Activated effector memory CD4-positive, alpha-beta T cell treated with Interleukin-2 at 50 U/mL for 16 hours (primary cell): ENCODE data around the gene PPM1H.
A peak's percentile ranks its signal among the peaks of the same experiment; 100 is the strongest.
"Not testable (repeated sequence)": the region's sequence is repeated elsewhere in the genome, so short reads cannot be mapped to it uniquely, and the experiment has no call there.

Experiments used
- DNase-seq: peaks from one replicate; pipeline ENCODE4 v3.0.0-alpha.2; 2020

Gene PPM1H

GRCh38 chr12:62832027-62832426 is 102.9 kb downstream of the PPM1H start:
- no peak for DNase-seq

GRCh38 chr12:62827855-62828254 is 107.1 kb downstream of the PPM1H start:
- DNase-seq: no peak

- no peak for DNase-seq
These were observed 107.9 kb downstream of the PPM1H start for GRCh38 chr12:62827042-62827441.

- DNase-seq: no peak
These were observed 117.2 kb downstream of the PPM1H start for GRCh38 chr12:62817556-62818271.

GRCh38 chr12:62814243-62814642 is 120.7 kb downstream of the PPM1H start:
- no peak for DNase-seq

- DNase-seq: no peak
These were observed 121.7 kb downstream of the PPM1H start for GRCh38 chr12:62813031-62813829.

- DNase-seq: not testable (repeated sequence)
These were observed 123.5 kb downstream of the PPM1H start for GRCh38 chr12:62811481-62811880.

GRCh38 chr12:62808166-62808879 is 126.6 kb downstream of the PPM1H start:
- DNase-seq: no peak

- no peak for DNase-seq
These were observed 128.1 kb downstream of the PPM1H start for GRCh38 chr12:62806893-62807292.

GRCh38 chr12:62806244-62806836 is 128.6 kb downstream of the PPM1H start:
- no peak for DNase-seq

GRCh38 chr12:62805517-62805916 is 129.4 kb downstream of the PPM1H start:
- DNase-seq: no peak

- no peak for DNase-seq
These were observed 131.2 kb downstream of the PPM1H start for GRCh38 chr12:62803756-62804155.

GRCh38 chr12:62802984-62803383 is 132.0 kb downstream of the PPM1H start:
- no peak for DNase-seq

- DNase-seq: no peak
These were observed 132.6 kb downstream of the PPM1H start for GRCh38 chr12:62802321-62802720.

- DNase-seq: no peak
These were observed 133.2 kb downstream of the PPM1H start for GRCh38 chr12:62801796-62802195.

GRCh38 chr12:62800707-62801400 is 134.1 kb downstream of the PPM1H start:
- no peak for DNase-seq

- DNase-seq: no peak
These were observed 135.1 kb downstream of the PPM1H start for GRCh38 chr12:62799766-62800406.

- DNase-seq: peak; percentile 7
These were observed 135.7 kb downstream of the PPM1H start for GRCh38 chr12:62799126-62799736.

- no peak for DNase-seq
These were observed 140.7 kb downstream of the PPM1H start for GRCh38 chr12:62794218-62794583.

GRCh38 chr12:62793256-62794217 is 141.4 kb downstream of the PPM1H start:
- peak; percentile 57 for DNase-seq
